Mammary microvascular endothelial cell (primary cell): Measurements from ENCODE around the gene PEX11G. TPM values are rescaled to one million over a fixed set of nuclear protein-coding genes. Genes with fewer than 3 reads are reported as not detected.

ENCODE experiments used
- total RNA-seq: library from RNA; depleted of rRNA; stranded (reverse); fragments of >200 nt; gene quantifications from 2 replicates; pipeline ENCODE4 v1.2.3, GENCODE V29; 2015

Gene PEX11G
- total RNA-seq = 1.1 and 2.1 TPM in 2 replicates

DNA sequence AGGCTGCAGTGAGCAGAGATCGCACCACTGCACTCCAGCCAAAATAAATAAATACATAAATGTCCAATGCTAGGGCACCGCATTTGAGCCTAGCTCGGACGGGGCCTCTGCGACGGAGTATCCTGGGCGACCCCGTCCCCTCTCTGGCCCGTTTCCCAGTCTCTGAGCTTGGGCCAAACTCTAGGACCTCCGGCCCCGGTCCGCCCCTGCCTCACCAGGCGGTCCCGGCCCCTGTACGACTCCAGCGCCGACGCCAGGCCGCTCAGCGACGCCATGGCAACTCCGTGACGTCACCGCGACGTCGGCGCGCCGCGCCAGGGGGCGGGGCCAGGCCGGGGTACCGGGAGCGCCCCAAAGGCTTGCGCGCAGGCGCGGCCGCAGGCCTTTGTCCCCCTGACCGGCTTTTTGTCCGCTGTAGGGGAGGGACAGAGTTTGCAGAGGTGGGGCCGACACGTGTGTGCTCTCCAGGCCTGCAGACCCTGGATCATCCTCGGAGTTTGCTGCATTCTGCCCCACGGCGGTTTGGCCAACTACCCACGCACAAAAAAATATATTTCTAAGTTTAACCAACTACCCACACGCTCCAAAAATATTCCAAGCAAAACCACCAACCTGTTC is at the start of gene PEX11G:
Gene PEX11G (minus strand): TSS at position 300 of the 618 bp plus-strand sequence. CDS start 25 bp downstream, at position 275.

DNA sequence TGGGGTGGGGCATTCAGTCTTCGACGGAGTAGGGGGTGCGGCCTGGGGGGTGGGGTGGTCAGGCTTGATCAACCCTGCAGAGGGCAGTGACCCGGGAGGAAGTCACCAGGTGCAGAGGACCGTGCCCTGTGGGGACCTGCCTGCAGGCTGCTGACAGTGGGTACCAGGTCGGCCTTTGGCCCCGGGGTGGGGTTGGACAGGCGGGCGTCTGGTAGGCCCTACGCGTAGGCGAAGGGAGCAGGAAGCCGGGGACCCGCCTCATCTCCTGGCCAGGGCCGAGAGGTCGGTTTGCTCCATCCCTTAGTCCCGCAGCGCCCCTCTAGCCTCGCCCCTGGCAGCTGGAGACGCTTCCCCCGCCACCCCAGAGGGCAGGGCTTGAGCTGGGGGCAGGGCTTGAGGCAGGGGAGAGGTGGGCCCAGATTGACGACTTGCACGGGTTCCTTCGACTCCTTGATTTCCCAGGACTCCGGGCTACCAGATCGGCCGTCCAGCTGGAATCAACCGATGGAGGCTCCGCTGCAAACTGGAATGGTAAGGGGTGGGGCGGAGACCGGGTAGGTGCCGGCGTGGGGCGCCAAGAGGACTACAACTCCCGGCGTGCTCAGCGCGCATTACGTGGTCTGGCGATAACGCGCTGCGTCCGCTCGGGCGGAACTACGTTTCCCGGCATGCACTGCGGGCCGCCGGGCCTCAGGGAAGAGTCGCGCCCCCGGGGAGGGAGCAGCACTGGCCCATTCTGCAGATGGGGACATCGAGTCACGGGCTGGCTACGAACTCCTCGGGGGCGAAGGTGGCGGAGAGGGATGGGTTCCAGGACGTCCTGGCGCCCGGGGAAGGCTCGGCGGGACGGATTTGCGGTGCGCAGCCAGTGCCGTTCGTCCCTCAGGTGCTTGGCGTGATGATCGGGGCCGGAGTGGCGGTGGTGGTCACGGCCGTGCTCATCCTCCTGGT is 46.5 kb upstream of the PEX11G start, which contains the start of gene PNPLA6:
Gene PNPLA6 (plus strand): TSS at position 671 of the 951 bp plus-strand sequence. CDS start 72 bp downstream, at position 743.

DNA sequence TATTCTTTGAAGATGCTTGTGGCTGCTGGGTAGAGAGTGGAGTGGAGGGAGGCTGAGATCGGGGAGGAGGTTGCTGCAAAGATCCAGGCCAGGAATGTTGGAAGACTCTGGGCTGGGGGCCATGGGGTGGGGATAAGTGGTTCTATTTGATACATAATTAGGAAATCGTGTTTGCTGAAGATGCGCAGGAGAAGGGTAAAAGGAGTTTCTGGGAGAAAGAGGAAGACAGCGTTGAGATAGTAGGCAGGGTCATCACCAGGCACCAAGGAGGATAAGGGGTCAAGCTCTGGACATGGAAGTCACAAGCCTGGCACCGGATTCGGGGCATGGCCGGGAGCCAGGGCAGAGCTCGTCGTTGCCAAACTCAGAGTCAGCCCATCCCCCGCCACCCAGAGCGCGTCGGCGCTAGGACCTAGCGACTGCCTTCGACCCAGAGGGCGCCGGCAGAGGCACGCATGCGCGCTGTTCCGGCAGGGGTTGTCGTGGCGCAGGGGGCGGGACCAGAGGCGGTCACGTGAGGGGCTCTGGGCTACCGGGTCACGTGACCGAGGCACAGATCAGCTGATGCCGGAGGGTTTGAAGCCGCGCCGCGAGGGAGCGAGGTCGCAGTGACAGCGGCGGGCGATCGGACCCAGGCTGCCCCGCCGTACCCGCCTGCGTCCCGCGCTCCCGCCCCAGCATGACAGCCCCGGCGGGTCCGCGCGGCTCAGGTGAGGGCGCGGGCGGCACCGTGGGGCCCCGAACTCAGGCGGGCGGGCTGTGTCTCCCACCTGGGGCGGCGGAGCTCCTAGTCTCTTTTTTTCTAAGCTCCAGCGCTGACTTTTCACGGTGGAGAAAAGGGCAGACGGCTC is 33.5 kb upstream of the PEX11G start, which contains the start of gene MCOLN1:
Gene MCOLN1 (plus strand): TSS at position 553 of the 851 bp plus-strand sequence. CDS start 127 bp downstream, at position 680.

DNA sequence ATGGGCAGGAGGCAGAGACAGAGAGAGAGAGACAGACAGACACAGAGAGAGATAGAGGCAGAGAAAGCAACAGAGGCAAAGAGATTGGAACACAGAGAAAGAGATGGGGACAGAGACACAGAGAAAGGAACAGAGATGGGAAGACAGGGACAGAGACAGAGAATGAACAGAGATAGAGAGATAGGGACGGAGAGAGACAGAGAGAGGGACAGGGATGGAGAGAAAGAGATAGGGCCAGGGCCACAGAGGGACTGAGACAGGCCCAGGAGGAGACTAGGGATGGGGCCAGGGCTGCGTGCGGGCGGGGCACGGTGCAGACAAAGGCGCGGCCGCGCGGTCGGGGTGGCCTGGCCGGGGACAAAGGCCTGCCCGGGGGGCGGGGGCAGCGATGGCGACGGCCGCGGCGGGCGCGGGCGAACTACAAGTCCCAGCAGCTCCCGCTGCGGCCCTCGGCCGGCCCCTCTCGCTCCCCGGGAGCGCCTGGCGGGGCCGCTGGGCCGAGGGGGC is 26.9 kb upstream of the PEX11G start, which contains the start of gene ZNF358:
Gene ZNF358 (plus strand): TSS at position 459 of the 507 bp plus-strand sequence. CDS start 3,140 bp downstream, outside the sequence.

Other genes with a start within 250 kb of the PEX11G start
- 3.7 and 4.1 TPM in 2 replicates for gene INSR, start 194.6 kb downstream of the PEX11G start, total RNA-seq
- gene ARHGEF18, start 140.1 kb downstream of the PEX11G start, total RNA-seq = 26.3 and 26.8 TPM in 2 replicates
- gene ZNF358, start 27.1 kb upstream of the PEX11G start, total RNA-seq = 26.2 and 26.8 TPM in 2 replicates
- 6.3 and 8.0 TPM in 2 replicates for gene MCOLN1, start 33.6 kb upstream of the PEX11G start, total RNA-seq
- gene PNPLA6, start 46.7 kb upstream of the PEX11G start, total RNA-seq = 108 and 110 TPM in 2 replicates
- gene CAMSAP3, start 106.8 kb upstream of the PEX11G start, total RNA-seq = 0.10 TPM in 1 of 2 replicates, not detected in the other
- gene XAB2, start 140.5 kb upstream of the PEX11G start, total RNA-seq = 31.4 and 33.1 TPM in 2 replicates
- 14.0 and 21.4 TPM in 2 replicates for gene PET100, start 140.8 kb upstream of the PEX11G start, total RNA-seq
- not detected in 2 replicates for gene PCP2, start 144.7 kb upstream of the PEX11G start, total RNA-seq
- 21.4 and 27.1 TPM in 2 replicates for gene STXBP2, start 148.1 kb upstream of the PEX11G start, total RNA-seq
- not detected in 2 replicates for gene RETN, start 180.0 kb upstream of the PEX11G start, total RNA-seq
- not detected in 2 replicates for gene MCEMP1, start 188.1 kb upstream of the PEX11G start, total RNA-seq
- 129 and 159 TPM in 2 replicates for gene TRAPPC5, start 191.8 kb upstream of the PEX11G start, total RNA-seq
- not detected in 2 replicates for gene FCER2, start 213.1 kb upstream of the PEX11G start, total RNA-seq
- gene CLEC4G, start 243.1 kb upstream of the PEX11G start, total RNA-seq = not detected in 2 replicates